Suprapubic skin (tissue), 4 donors: ENCODE measurements around the gene APOH. TPM values are rescaled to one million over a fixed set of nuclear protein-coding genes. Genes with fewer than 3 reads are reported as not detected.

Experiments
- DNase-seq, 2 donors: peaks; one replicate each; pipeline ENCODE4 v3.0.0-alpha.2; 2019; ENCODE audit warnings: low spot score in 2 of 2
- H3K27ac ChIP-seq: fragments of 200-600 bp; sonication (generic); one replicate; pipeline ENCODE4 v1.5.1; 2019
- H3K27me3 ChIP-seq: fragments of 200-600 bp; sonication (generic); one replicate; pipeline ENCODE4 v1.5.1; 2019
- H3K36me3 ChIP-seq: fragments of 200-600 bp; sonication (generic); one replicate; pipeline ENCODE4 v1.5.1; 2019
- H3K4me1 ChIP-seq: fragments of 200-600 bp; sonication (generic); one replicate; pipeline ENCODE4 v1.5.1; 2019
- H3K4me3 ChIP-seq: fragments of 200-600 bp; sonication (generic); one replicate; pipeline ENCODE4 v1.5.1; 2019; ENCODE audit warnings: mild to moderate bottlenecking
- H3K9me3 ChIP-seq: fragments of 200-600 bp; sonication (generic); one replicate; pipeline ENCODE4 v1.5.1; 2019
- CTCF ChIP-seq, 2 donors: fragments of 200-600 bp in 1 of 2; fragments of 450-650 bp in 1 of 2; sonication (generic) in 1 of 2; IDR thresholded peaks; one replicate each; pipeline ENCODE4 v1.5.1; 2016 to 2019; ENCODE audit warnings: antibody characterized with exemption in 2 of 2, mild to moderate bottlenecking in 1 of 2, moderate library complexity in 1 of 2
- EP300 ChIP-seq: sonication (generic); formaldehyde crosslinking; IDR thresholded peaks from one replicate; pipeline ENCODE4 v1.6.1; 2017; ENCODE audit warnings: antibody characterized with exemption
- POLR2A ChIP-seq, 2 donors: fragments of 450-650 bp; IDR thresholded peaks; one replicate each; pipeline ENCODE4 v1.6.1; 2017; ENCODE audit warnings: antibody characterized with exemption in 2 of 2, mild to moderate bottlenecking in 2 of 2, moderate library complexity in 2 of 2
- POLR2AphosphoS5 ChIP-seq, 3 donors: sonication (generic); formaldehyde crosslinking; IDR thresholded peaks; one replicate each; pipeline ENCODE4 v1.6.1; 2017; ENCODE audit warnings: antibody characterized with exemption in 3 of 3
- WGBS: methylation state at CpG from one replicate; pipeline ENCODE4 v1.1.5; 2018; 5-methylcytosine and 5-hydroxymethylcytosine counted together
- total RNA-seq, 4 donors: library from RNA; depleted of rRNA; stranded (reverse); fragments of >200 nt; gene quantifications; one replicate each; pipeline ENCODE4 v1.1.0, GENCODE V29; 2016

Gene APOH
- total RNA-seq, 4 donors from 2014 or later, result 6.1 TPM; not detected in 3

GRCh38 chr17:66250686-66251085, 21.5 kb upstream of the APOH start:
- H3K4me1 ChIP-seq, result no peaks in the 10 kb centered on the region
- H3K27me3 ChIP-seq, result no peaks in the 10 kb centered on the region
- TF ChIP-seq CTCF (IDR thresholded peaks at IDR 0.05), result no peak
- no peak overlapping the region for H3K27ac ChIP-seq
- no peaks in the 10 kb centered on the region for H3K9me3 ChIP-seq
- H3K4me3 ChIP-seq, result no peak overlapping the region
- H3K36me3 ChIP-seq, result no peaks in the 10 kb centered on the region
- no peak for DNase-seq
- whole genome bisulfite sequencing, result 92% methylated on average over 3 of the region's 3 CpGs

DNA sequence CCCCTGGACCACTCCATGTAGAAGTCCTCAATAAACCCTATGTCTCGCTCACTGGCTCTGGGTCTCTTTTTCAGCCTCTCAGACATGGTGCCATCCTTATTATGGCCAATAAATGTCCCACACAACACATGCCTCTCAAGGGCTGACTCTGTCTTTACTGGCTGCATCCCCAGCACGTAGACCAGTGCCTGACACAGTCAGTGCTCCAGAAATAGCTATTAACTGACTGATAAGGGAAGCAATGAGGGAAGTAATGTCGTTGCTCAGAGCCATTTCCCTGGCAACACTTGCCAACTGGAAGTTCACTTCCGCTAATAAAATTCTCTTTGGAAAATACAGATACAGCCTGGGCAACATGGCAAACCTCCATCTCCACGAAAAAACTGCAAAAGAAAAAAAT, 19.1 kb upstream of the APOH start:
- no peaks in the 10 kb centered on the region for H3K9me3 ChIP-seq
- no peak overlapping the region for H3K4me3 ChIP-seq
- 72% methylated on average over 5 of the region's 5 CpGs for WGBS
- H3K36me3 ChIP-seq, result no peaks in the 10 kb centered on the region
- H3K27ac ChIP-seq, result no peak overlapping the region
- H3K4me1 ChIP-seq, result no peaks in the 10 kb centered on the region
- no peak for DNase-seq
- TF ChIP-seq EP300 (no peak), POLR2AphosphoS5 (IDR thresholded peaks at IDR 0.05) (no peak), POLR2A (IDR thresholded peaks at IDR 0.05) (no peak), CTCF (IDR thresholded peaks at IDR 0.05) (no peak)
- no peaks in the 10 kb centered on the region for H3K27me3 ChIP-seq

- 84% methylated on average over 1 of the region's 1 CpG for WGBS
Observed at GRCh38 chr17:66241839-66242238, 12.6 kb upstream of the APOH start.

DNA sequence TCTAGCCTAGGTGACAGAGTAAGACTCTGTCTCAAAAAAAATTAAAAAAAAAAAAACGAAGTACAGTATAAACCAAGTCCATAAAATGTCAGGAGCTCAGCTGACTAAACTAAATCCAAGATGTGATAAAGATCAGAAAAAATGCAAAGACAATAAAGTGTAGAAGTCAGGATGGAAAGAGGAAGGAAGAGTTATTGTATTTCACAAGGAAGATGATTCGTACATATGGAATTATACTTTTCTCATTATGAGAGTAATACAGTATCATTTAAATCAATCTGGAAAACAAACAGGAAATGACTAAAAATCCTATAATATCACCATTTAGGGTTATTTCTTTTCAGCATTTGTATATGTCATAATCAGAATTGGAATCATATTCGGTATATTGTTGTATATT, 11.4 kb upstream of the APOH start:
- H3K9me3 ChIP-seq, result no peaks in the 10 kb centered on the region
- no peaks in the 10 kb centered on the region for H3K4me1 ChIP-seq
- H3K4me3 ChIP-seq, result no peak overlapping the region
- TF ChIP-seq CTCF (IDR thresholded peaks at IDR 0.05) (no peak), POLR2A (IDR thresholded peaks at IDR 0.05) (no peak), EP300 (no peak), POLR2AphosphoS5 (IDR thresholded peaks at IDR 0.05) (no peak)
- no peaks in the 10 kb centered on the region for H3K27me3 ChIP-seq
- WGBS, result 56% methylated on average over 3 of the region's 3 CpGs
- H3K36me3 ChIP-seq, result no peaks in the 10 kb centered on the region
- H3K27ac ChIP-seq, result no peak overlapping the region
- no peak for DNase-seq

More at GRCh38 chr17:66241839-66242238, 12.6 kb upstream of the APOH start:
- no peak overlapping the region for H3K27ac ChIP-seq
- H3K4me1 ChIP-seq, result no peaks in the 10 kb centered on the region
- H3K27me3 ChIP-seq, result no peaks in the 10 kb centered on the region
- no peak for DNase-seq
- H3K9me3 ChIP-seq, result no peaks in the 10 kb centered on the region
- no peak overlapping the region for H3K4me3 ChIP-seq
- TF ChIP-seq CTCF (IDR thresholded peaks at IDR 0.05), result no peak
- no peak for TF ChIP-seq POLR2A (IDR thresholded peaks at IDR 0.05)
- no peak for TF ChIP-seq EP300
- TF ChIP-seq POLR2AphosphoS5 (IDR thresholded peaks at IDR 0.05), result no peak
- H3K36me3 ChIP-seq, result no peaks in the 10 kb centered on the region

DNA sequence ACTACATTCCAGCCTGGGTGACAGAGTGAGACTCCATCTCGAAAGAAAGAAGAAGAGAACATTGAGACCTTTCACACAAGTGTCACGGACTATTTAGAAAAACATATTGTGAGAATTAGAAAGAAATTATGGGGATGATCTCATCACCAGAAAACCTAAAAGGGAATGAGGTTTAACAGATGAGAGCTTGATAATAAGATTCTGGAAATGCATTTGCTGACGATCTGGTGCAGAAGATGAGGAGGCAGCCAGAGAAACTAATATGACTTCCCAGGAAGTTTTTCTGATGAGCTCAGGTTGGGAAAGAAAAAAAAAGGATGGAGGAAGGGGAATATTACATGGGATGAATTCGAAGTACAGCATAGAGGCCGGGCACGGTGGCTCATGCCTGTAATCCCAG, 10.8 kb upstream of the APOH start:
- Histone ChIP-seq H3K27me3 (no peaks in the 10 kb centered on the region), H3K4me3 (no peak overlapping the region), H3K9me3 (no peaks in the 10 kb centered on the region), H3K27ac (no peak overlapping the region), H3K36me3 (no peaks in the 10 kb centered on the region), H3K4me1 (no peaks in the 10 kb centered on the region)
- TF ChIP-seq CTCF (IDR thresholded peaks at IDR 0.05) (no peak), POLR2AphosphoS5 (IDR thresholded peaks at IDR 0.05) (no peak), EP300 (no peak), POLR2A (IDR thresholded peaks at IDR 0.05) (no peak)
- 77% methylated on average over 6 of the region's 6 CpGs for WGBS
- no peak for DNase-seq
